ENCODE data around the gene AHNAK2. TPM values are rescaled to one million over a fixed set of nuclear protein-coding genes. Genes with fewer than 3 reads are reported as not detected.

AHNAK2 gene
- total and polyA plus RNA-seq, 2 donors (not counting 1 experiment from before 2014, with no cell fraction given) = 6.6 to 106 TPM

DNA sequence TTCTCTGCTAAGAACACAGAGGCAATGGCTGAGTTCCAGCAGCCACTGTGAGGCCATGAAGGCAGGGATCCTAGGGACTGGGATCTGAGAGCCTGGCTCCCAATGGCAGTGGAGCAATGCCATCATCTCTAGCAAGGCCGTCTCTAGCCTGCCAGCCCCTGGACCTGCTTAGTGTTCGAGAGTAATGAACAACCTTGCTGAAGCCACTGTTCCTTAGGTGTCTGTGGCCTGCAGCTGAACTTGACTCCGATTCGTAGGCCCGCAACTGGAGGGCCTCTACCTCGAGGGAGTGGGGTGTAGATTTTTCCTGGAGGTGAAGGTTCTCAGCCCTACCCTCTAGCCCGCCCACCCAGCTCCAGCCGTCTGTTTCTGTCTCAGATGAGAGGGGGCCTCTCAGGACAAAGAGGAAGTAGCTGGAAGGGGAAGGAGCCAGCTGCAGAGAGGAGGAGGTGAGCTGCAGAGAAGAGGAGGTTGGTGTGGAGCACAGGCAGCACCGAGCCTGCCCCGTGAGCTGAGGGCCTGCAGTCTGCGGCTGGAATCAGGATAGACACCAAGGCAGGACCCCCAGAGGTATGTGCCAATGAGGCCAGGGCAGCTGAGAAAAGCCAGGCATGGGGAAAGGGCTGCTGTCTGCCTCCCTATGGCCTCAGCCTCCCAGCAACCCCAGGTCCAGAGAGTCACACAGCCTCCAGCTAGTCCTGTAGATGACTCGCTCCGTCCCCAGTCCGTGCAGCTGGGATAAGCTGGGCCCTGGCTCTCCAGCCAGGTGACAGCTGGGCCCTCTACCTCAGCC is 53.6 kb downstream of the AHNAK2 start, which contains the start of gene PLD4:
TSS of gene PLD4 (plus strand) at position 459 of the 793 bp plus-strand sequence. CDS start 2,262 bp downstream, outside the sequence.
- H3K27me3 ChIP-seq (ENCODE audit: control insufficient read depth, insufficient read depth, low read length) = peaks cover 1% of the 10 kb centered on the region
- H3K79me2 ChIP-seq (ENCODE audit: control insufficient read depth, insufficient read depth, low read length) = no peaks in the 10 kb centered on the region
- no peaks in the 10 kb centered on the region for H3K4me1 ChIP-seq (ENCODE audit: control insufficient read depth, extremely low read depth, insufficient read depth, low read length)
- H3K9me3 ChIP-seq (ENCODE audit: control insufficient read depth, insufficient read depth, low read depth, low read length) = no peaks in the 10 kb centered on the region
- DNase-seq (ENCODE audit: low read depth in 2 of 2) = no peak
- no peaks in the 10 kb centered on the region for H3K36me3 ChIP-seq (ENCODE audit: control insufficient read depth, insufficient read depth, low read length)
- no peak within 1 kb of the TSS for H2AFZ ChIP-seq (ENCODE audit: low read length)
- no peak within 1 kb of the TSS for H3K4me3 ChIP-seq (replicated peaks in 1 of 4; ENCODE audit: control extremely low read depth in 1 of 4, insufficient read depth in 1 of 4, low read depth in 3 of 4, low read length in 4 of 4)
- no peak for TF ChIP-seq CTCF (conservative IDR thresholded peaks at IDR 0.05 in 1 of 2, IDR thresholded peaks at IDR 0.05 in 1 of 2; ENCODE audit: low read depth in 1 of 2, low read length in 2 of 2)
- TF ChIP-seq EZH2 (IDR thresholded peaks at IDR 0.05; ENCODE audit: low read length, missing control alignments) = no peak
- H3K9ac ChIP-seq (ENCODE audit: insufficient read depth, low read length) = no peak within 1 kb of the TSS
- H3K4me2 ChIP-seq (ENCODE audit: extremely low read depth, insufficient read depth, low read length) = no peak within 1 kb of the TSS
- no peaks in the 10 kb centered on the region for H4K20me1 ChIP-seq (ENCODE audit: control insufficient read depth, extremely low read depth, insufficient read depth, low read length)
- H3K27ac ChIP-seq (ENCODE audit: insufficient read depth, low read length) = no peak within 1 kb of the TSS

- H3K9ac ChIP-seq (ENCODE audit: insufficient read depth, low read length) = no peak overlapping the region
- no peaks in the 10 kb centered on the region for H3K4me1 ChIP-seq (ENCODE audit: control insufficient read depth, extremely low read depth, insufficient read depth, low read length)
- no peak overlapping the region for H3K27ac ChIP-seq (ENCODE audit: insufficient read depth, low read length)
- no peak overlapping the region for H3K4me3 ChIP-seq (replicated peaks in 1 of 4; ENCODE audit: control extremely low read depth in 1 of 4, insufficient read depth in 1 of 4, low read depth in 3 of 4, low read length in 4 of 4)
- DNase-seq (ENCODE audit: low read depth in 2 of 2) = no peak
- TF ChIP-seq CTCF (conservative IDR thresholded peaks at IDR 0.05 in 1 of 2, IDR thresholded peaks at IDR 0.05 in 1 of 2; ENCODE audit: low read depth in 1 of 2, low read length in 2 of 2) (no peak), EZH2 (IDR thresholded peaks at IDR 0.05; ENCODE audit: low read length, missing control alignments) (no peak)
- no peak overlapping the region for H2AFZ ChIP-seq (ENCODE audit: low read length)
- H3K9me3 ChIP-seq (ENCODE audit: control insufficient read depth, insufficient read depth, low read depth, low read length) = no peaks in the 10 kb centered on the region
- peaks cover 5% of the 10 kb centered on the region for H3K27me3 ChIP-seq (ENCODE audit: control insufficient read depth, insufficient read depth, low read length)
- H3K79me2 ChIP-seq (ENCODE audit: control insufficient read depth, insufficient read depth, low read length) = no peaks in the 10 kb centered on the region
- H3K4me2 ChIP-seq (ENCODE audit: extremely low read depth, insufficient read depth, low read length) = no peak overlapping the region
- no peaks in the 10 kb centered on the region for H3K36me3 ChIP-seq (ENCODE audit: control insufficient read depth, insufficient read depth, low read length)
- H4K20me1 ChIP-seq (ENCODE audit: control insufficient read depth, extremely low read depth, insufficient read depth, low read length) = no peaks in the 10 kb centered on the region
These were observed 54.3 kb downstream of the AHNAK2 start for GRCh38 chr14:104923640-104924420.

DNA sequence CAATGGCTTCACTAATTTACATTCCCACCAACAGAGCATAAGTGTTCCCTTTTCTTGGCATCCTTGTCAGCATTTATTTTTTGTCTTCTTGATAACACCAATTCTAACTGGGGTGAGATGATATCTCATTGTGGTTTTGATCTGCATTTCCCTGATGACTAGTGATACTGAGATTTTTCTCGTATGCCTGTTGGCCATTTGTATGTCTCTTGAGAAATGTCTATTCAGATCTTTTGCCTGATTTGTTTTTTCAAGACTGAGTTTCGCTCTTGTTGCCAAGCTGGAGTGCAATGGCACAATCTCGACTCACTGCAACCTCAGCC is 58.2 kb downstream of the AHNAK2 start:
- no peak overlapping the region for H3K4me3 ChIP-seq (replicated peaks in 1 of 4; ENCODE audit: control extremely low read depth in 1 of 4, insufficient read depth in 1 of 4, low read depth in 3 of 4, low read length in 4 of 4)
- H3K4me2 ChIP-seq (ENCODE audit: extremely low read depth, insufficient read depth, low read length) = no peak overlapping the region
- H3K9me3 ChIP-seq (ENCODE audit: control insufficient read depth, insufficient read depth, low read depth, low read length) = no peaks in the 10 kb centered on the region

More for the DNA sequence above, 58.2 kb downstream of the AHNAK2 start:
- TF ChIP-seq CTCF (conservative IDR thresholded peaks at IDR 0.05 in 1 of 2, IDR thresholded peaks at IDR 0.05 in 1 of 2; ENCODE audit: low read depth in 1 of 2, low read length in 2 of 2) (no peak), EZH2 (IDR thresholded peaks at IDR 0.05; ENCODE audit: low read length, missing control alignments) (no peak)
- peaks cover 5% of the 10 kb centered on the region for H3K27me3 ChIP-seq (ENCODE audit: control insufficient read depth, insufficient read depth, low read length)
- no peaks in the 10 kb centered on the region for H3K36me3 ChIP-seq (ENCODE audit: control insufficient read depth, insufficient read depth, low read length)
- no peaks in the 10 kb centered on the region for H4K20me1 ChIP-seq (ENCODE audit: control insufficient read depth, extremely low read depth, insufficient read depth, low read length)
- H3K79me2 ChIP-seq (ENCODE audit: control insufficient read depth, insufficient read depth, low read length) = no peaks in the 10 kb centered on the region
- H3K4me1 ChIP-seq (ENCODE audit: control insufficient read depth, extremely low read depth, insufficient read depth, low read length) = no peaks in the 10 kb centered on the region
- no peak for DNase-seq (ENCODE audit: low read depth in 2 of 2)
- no peak overlapping the region for H2AFZ ChIP-seq (ENCODE audit: low read length)
- no peak overlapping the region for H3K9ac ChIP-seq (ENCODE audit: insufficient read depth, low read length)
- H3K27ac ChIP-seq (ENCODE audit: insufficient read depth, low read length) = no peak overlapping the region

All from fibroblast of lung (primary cell).